SH-SY5Y (cell line): ENCODE results near the gene CDC42EP5.

Experiments used
- GATA2 ChIP-seq: IDR thresholded peaks from 2 replicates; pipeline ENCODE4 v1.6.1; 2011; ENCODE audit warnings: mild to moderate bottlenecking, low read depth, low read length
- GATA3 ChIP-seq: IDR thresholded peaks from 2 replicates; pipeline ENCODE4 v1.6.1; 2011; ENCODE audit warnings: low read depth, mild to moderate bottlenecking, low read length, moderate library complexity

DNA sequence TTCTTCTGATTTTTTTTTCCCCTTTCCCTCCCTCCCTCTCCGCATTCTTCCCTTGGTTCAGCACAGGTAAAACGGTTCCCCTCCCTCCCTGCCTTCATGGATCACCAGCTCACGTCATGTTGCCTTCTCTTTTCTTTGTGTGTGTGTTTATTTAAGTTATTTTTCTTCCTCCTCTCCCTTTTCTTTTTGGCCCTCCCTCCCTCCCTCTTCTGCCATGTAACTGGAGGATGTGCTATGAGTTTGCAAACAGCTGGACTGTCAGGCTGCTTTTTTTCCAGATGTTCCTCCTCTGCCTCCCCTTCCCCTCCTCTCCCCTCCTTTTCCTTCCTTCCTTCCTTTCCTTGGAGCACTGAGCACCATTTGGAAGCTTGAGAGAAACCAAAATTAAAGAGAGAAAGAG, 11.5 kb downstream of the CDC42EP5 start:
- TF ChIP-seq GATA3: no peak
- TF ChIP-seq GATA2: no peak
